ENCODE data around the gene DNAH6.

The DNAH6 gene

DNA sequence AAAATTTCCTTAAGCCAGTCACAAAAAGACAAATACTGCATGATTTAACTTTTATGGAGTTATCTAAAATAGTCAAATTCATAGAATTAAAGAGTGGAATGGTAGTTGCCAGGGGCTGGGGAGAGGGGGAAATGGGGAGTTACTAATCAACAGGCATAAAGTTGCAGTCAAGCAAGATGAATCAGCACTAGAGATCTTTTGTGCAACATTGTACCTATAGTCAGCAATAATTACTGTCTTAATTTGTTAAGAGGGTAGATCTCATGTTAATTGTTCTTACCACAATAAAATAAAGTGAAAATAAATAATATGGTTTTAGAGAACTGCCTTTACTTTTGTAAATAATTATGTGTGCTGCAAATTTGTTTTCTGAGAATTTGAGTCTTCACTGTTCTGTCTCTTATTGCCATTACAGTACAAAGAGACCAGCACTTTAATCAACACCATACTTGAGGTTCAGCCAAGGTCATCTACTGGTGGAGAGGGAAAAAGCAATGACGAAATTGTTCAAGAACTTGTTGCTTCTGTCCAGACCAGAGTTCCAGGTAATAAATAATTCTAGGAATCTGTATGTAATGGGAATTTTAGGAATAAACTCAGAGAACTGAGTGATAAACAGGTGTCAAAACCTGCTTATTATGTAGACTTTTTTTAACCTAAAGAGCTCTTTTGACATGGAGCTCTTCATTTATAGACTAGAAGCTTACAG lies 289.1 kb downstream of the DNAH6 start:
- peak; percentile 81 for DNase-seq

DNA sequence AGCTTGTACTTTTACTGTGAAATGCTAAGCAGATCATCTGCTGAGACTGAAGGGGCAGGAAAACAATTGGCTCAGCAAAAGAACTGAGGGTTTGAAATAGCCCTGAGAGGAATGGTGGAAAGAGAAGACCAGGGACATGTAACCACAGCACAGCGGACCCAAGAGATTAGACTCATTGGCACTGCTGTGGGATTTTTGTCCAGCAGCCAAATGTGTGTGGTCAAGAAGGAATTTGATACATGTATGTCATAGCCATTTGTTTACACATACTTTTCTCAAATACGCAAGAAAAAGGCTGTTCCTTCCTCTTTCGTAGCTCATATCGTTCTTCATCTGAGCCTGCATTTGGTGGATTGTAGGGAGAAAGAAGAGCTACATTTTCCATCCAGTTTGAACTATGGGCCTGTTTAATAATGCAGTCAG lies 290.8 kb downstream of the DNAH6 start:
- DNase-seq, result peak; percentile 99

DNA sequence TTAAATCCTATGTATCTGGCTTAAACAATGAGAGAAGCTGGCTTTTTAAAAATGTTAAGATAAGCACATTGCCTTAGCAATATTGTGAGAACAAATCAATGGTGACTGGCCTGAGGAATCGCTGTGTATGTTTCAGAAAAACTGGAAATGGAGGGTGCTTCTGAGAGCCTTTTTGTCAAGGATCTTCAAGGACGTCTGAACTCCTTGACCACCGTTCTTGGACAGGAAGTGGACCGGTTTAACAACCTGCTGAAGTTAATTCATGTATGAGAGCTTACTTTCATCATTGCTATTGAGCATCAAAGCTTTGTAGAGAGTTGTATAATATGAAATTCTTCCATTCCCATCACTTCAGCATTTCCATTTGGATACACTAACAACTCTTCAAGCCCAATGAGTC lies 292.0 kb downstream of the DNAH6 start:
- no peak for DNase-seq

DNA sequence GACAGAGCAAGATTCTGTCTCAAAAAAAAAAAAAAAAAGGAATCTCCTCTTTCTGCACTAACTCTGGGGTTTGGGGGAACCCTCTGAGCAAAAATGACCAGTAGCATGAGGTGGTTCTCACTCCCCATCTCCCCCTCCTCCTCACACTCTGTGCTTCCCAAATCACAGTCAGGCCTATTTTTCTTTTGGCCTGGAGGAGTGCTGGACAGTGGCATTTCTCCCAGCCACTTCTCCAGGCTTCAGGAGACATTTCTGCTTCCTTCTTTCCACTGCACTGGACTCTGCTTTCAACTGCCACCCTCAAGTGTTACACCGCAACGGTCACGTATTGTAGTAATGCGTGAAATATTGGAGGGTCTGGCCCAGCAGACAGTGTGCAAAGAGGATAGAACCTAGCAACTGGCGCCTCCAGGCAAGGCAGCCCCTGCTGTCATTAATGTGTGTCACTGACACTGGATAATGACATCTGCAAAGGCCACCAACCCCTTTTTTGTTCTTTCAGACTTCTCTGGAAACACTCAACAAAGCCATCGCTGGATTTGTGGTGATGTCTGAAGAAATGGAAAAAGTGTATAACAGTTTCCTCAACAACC lies 295.6 kb downstream of the DNAH6 start:
- no peak for DNase-seq

DNA sequence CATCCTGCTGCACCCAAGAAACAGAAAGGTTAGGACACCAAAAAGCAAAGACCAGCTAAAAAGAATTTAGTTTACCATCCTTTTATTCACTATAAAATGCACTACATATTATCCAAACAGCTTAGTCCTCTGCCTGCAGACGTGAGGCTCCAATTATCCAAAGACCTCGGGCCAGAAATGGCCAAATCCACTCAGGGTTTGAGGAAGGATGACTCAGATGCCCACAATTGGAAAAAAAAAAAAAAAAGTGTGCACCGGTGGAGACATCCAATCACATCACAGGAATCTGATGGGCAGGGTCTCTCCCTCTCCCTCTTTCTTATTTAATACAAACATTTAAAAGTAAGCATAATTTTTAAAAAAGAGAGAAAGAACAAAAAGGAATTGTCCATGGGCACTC lies 298.8 kb downstream of the DNAH6 start:
- peak; percentile 22 for DNase-seq

DNA sequence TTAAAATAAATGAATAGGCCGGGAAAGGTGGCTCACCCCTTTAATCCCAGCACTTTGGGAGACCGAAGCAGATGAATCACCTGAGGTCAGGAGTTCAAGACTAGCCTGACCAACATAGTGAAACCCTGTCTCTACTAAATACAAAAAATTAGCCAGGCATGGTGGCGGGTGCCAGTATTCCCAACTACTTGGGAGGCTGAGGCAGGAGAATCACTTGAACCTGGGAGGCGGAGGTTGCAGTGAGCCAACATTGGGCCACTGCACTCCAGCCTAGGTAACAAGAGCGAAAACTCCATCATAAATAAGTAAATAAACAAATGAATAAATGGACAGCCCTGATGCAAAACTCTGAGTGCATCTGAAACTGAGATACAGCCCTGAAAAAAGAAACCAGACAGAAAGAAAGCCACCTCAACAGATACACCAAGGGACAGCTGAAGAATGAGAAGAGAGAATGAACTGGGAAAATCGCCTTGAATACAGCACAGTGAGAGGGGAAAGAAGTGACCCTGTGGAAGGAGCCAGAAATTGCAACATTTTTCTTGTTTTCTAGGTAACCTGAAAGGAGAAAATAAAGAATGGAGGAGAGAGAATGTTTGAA lies 300.2 kb downstream of the DNAH6 start:
- no peak for DNase-seq

DNA sequence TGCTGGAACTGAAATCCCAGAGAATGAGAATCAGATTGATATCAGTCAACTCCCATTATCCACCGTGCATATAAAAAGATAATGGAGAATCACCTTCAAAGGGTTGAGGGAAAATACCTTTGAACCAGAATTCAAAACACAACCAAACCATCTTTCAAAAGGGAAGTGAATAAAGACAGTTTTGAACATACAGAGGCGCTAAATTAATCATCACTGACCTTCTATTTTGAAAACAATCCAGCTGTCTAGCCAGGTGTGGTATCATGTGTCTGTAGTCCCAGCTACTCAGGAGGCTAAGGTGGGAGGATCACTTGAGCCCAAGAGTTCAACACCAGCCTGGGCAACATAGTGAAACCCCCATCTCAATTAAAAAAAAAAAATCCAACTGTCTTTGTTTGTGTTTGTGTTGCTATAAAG lies 300.9 kb downstream of the DNAH6 start:
- DNase-seq, result no peak

DNA sequence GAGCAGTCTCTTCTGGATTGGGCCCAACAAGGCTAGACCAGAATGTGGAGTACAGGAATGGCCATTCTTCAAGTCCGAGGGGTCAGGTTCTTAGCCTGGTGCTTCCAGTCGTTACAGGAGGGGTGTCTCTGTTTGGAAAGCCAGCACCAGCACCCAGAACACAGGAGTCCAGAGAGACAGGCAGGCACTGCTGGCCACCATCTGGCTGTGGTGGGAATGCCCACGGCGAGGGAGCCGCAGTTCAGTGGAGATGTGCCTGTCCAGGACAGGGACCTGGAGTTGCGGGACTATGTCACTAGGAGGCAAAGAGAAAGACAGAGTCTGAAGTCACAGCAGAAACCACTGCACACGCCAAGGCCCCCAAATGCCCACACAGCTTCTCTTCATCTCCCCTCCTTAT lies 305.5 kb downstream of the DNAH6 start:
- DNase-seq, result no peak

DNA sequence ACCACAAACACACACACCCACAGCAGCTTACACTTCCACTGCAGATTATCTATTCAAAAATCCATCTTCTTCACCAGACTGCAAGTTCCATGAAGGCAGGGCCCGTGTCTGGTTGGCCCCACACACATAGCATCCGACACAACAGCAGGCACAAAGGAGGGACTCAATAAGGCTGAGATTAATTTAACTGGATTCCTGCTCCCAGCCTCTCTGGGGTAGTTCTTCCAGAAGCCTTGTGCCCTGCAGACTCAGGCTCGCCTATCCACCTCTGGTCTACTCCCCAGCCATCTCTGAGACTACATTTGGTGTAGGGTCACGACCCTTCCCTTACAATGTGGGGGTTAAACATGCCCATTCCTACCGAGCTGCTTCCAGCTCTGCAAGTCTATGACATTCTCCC lies 306.9 kb downstream of the DNAH6 start:
- no peak for DNase-seq

DNA sequence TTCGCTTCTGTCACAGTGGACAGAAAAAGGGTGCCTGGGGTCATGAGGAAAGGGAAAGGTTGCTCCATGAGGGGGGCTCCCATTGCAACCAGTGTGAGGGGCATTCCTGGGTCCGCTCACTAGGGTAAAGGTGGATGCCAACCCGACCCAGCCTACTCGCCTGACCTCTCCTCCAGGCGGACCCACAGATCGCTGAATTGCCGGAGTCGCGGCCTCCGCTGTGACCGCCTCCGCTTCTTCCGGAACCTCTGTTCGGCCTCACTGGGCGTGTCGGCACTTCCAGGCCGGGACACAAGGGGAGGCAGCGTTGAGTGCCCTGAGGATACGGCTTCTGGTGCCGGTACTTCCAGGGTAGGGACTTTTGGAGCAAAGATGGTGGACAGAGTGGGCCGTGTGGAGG lies 307.5 kb downstream of the DNAH6 start:
- no peak for DNase-seq

DNA sequence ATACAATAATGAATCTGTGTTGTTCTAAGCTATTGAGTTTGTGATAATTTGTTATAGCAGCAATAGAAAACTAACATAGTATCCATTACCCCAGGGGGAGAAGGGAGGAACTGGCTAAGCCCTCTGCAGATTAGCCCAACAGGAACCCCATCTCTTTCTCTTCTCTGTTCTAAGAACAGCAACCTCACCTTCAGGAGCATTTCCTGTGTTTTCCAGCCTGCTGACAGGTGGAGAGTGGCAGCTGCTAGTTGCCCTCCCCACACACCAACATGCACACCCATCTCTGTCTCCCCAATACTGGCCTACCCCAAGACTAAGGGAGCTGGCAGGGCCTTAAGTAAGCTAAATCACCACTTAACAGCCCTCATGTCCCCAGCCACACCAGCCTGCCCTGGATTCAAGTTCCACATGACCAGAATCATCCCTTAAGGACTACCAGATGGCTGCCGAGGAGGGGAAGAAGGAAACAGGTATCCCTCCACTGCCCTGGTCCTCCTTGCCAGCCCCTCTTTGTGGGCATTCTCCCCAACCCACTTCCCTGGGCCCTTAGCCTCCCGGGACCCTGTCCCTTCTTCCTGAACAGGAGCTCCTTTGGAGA lies 311.8 kb downstream of the DNAH6 start:
- no peak for DNase-seq

DNA sequence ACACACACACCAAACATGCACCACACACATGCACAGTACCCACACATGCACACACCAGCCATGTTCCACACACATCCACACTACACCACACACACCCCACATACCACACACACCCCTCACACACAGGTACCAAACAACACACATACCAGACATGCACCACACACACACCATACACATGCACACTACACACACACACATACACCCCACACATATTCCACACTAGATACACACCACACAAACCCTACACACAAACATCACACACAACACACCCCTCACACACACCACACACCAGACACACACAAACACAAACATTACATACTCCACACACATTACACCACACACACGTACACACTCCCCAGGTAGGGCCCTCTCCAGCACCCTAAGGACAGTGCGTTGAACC lies 313.4 kb downstream of the DNAH6 start:
- DNase-seq, result no peak

DNA sequence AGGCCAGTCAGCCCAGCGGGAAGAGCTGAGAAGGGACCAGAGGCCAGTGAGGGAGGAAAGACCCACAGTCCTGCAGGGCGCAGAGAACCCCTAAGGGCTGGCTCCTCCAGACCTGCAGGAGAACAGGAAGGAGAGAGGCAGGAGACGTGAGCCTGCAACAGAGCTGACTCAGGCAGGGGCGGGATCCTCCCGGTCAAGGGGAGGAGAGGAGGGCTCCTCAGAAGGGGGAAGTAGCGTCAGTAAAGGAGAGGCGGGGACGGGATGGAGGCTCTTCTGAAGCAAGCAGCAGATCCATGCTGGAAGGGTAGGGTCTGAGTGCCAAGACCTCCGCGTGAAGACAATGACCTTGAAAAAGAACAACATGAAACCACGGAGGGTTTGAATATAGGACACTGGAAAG lies 313.8 kb downstream of the DNAH6 start:
- peak; percentile 42 for DNase-seq

DNA sequence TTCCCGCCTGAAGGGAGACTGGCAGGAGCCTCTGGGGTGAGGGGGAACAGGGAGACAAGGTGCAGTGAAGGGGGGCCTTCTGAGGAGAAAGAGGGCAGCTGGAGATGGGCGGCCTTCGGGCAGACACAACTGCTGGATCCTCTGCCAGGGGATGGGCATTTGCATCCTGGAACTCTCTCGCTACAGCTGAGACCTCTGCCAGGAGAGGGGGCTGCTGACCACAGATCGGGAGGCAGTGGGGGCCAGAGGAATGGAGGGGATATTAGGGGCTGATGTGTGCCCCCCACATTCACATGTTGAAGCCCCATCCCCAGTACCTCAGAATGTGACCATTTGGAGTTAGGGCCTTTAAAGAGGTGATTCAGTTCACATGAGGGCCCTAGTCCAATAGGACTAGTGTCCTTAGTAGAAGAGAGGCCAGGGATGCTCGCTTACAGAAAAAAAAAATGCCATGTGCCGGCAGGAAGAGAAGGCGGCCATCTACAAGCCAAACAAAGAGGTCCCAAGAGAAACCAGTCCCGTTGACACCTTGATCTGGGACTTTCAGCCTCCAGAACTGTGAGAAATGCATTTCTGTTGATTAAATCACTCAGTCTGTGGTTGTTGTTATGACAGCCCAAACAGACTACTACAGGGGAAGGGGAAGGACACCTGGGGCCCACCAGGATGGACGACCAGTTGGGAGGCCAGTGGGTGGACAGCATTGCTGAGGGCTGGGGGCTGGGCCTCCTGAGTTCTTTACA lies 314.6 kb downstream of the DNAH6 start:
- DNase-seq, result no peak

DNA sequence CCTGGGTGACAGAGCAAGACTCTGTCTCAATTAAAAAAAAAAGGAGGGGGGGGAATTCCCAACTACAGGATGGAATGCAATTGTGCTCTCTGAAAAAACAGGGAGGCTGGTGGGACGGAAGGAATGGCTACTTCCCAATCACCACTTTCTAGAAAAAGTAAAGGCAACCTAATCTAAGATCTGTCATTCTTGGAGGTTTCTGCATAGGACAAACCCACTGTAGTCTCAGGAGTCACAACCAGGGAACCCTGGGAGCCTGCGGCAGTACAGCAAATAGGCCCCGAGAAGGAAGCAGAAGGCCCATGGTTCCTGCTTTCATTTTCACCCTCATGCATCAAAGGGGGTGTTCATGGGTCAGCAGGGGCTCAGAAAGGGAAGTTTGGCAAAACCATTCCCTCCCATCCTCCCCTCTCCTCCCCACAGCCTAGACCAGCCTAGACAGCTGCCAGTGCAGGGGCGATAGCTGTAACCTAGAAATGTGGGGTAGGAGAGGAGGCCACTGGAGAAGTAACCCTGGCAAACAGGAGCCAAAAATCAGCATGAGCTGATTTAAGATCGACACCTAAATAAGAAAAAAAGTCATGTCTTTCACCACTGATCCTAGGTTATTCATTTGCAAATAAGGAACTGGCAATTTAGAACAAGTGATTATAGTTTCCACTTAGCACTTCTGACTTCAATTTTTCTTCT lies 316.6 kb downstream of the DNAH6 start:
- no peak for DNase-seq

DNA sequence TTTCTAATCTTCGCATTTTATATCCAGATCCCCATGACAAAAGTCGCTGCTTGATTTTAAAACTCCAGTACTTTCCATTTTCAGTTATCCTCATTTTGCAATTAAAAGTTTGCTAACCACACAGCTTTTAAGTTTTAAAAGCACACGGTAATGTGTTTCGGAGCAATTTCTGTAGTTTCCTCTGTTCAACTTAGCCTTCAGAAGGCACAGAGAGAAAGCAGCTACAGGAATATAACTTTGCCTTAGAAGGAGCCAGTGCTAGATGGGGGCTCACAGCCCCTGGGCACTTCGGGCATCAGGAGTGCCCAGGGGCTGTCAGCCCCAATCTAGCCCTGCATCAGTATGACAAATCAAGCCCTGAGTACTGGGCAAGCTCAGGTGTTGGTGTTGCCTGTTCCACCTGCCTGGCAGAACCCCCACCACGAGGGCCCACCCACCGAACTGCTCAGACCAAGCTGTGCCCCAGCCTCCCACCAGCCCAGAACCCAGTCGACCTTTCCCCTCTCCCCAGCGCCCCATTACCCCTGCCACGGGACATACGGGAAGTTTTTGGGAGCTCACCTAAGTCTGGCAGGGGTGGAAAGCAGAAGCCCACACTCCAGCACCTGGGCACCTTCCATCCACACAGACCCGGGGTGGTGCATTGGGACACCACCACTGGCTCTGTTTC lies 317.3 kb downstream of the DNAH6 start:
- no peak for DNase-seq

DNA sequence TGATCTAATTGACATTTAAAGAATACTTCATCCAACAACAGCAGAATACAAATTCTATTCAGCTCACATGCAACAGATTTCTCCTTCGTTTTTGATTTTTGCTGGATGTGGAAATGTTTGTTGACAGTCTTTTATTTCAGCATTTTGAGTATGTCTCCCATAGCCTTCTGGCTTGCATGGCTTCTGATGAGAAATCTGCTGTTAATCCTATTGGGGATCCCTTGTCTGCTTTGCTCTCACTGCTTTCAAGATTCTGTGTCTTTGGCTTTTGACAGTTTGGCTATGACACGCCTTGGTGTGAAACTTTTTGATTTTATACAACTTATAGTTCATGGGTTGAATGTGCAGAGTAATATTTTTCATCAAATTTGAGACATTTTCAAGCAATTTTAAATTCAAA lies 319.9 kb downstream of the DNAH6 start:
- DNase-seq, result no peak

DNA sequence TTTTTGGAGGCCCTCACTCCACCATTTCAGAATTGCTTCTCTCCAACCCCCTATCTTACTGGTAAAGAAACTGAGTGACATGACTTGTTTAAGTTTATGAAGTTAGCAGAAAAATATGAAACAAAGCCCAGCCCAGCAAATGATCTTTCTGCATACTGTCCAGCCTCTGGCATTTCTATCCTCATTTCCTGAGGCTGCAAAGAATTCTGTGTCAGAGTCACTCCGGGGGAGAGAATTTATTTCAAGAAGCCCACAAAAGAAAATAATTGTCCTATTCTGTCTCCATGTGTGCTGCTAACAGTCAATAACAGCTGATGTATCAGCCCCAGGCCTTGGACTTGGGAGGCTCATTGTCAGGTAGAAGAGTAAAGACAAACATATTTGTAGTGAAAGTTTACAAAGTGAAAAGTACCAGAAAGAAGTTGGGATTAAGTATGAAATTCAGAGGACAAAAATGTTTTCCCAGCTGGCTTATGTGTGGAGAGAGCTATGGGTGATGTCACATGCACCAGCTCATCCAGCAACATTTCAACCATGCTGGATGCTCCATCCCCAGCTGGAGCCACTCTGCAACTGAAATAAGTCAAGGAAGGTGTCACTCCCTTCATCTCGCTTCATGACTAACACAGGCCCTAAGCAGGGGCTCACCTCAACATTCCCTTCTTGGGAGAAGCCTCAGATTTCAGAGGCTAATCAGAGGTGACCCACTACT lies 322.3 kb downstream of the DNAH6 start:
- peak; percentile 13 for DNase-seq

DNA sequence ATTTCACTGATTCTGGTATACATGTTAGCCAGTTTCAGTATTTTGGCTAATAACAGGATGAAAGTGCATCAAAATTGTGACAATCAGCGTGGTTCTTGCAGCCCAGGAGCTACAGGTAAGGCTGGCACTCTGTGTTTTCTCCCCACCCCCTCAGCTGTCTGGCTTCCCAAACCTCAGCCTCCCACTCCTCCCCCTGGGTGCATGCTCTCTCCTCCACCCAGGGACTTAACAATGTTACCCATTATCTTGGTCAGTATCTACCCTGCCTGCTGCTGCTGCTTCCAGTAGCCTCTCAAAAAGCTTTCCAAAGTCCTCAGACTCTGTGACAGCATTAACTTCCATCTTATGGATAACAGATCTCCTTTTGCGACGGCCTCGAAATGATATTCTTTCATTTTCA lies 323.6 kb downstream of the DNAH6 start:
- no peak for DNase-seq

DNA sequence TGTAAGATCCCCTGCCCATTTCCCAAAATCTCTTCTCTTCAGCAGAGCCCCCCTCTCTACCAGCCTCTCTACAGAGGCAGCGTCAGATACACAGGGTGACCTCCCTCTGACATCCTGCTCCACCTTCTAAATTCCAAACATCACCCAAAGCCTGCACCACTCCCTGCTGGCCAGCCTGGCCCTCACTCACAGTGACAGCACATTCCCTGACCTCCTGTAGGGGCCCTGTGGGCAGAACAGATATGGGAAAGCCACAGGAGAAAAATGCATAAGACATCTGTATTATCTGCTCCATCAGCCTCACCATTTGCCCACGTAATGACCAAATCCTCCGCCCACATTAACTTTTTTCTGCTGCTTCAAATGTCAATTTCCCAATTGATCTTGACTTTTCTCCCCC lies 324.0 kb downstream of the DNAH6 start:
- DNase-seq, result no peak

DNA sequence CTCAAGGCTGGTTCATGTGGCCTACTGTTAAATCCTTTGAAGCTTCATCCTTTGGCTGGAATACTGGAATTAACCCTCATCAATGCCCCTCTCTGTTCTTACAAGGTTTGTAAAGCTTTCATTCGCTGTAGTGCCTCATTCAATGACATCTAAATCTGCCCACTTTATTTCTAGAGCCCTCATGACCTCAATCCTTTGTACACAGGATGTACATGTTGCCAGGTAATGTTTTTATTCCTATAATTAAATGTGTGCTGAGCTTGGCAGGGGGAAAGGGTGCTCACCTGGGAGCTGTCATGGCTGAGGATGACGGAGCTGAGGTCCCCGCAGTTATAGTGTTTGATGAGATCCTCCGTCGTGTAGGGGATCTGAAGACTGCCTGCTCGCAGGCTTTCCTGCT lies 325.3 kb downstream of the DNAH6 start:
- DNase-seq, result no peak

DNA sequence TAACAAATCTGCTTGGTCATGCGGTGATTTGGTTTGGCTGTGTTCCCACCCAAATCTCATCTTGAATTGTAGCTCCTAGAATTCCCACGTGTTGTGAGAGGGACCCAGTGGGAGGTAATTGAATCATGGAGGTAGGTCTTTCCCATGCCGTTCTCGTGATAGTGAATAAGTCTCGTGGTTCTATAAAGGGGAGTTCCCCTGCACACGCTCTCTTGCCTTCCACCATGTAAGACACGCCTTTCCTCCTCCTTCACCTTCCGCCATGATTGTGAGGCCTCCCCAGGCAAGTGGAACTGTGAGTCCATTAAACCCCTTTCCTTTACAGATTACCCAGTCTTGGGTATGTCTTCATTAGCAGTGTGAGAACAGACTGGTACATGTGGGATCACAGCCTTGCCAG lies 327.8 kb downstream of the DNAH6 start:
- no peak for DNase-seq

Measured in fibroblast of skin of right quadriceps (primary cell).